GM18517 (cell line): ENCODE measurements around the gene CDC42.
"Not testable (repeated sequence)": the region's sequence is repeated elsewhere in the genome, so short reads cannot be mapped to it uniquely, and the experiment has no call there.

Experiments used
- ATAC-seq: cut with Tn5 transposase; IDR thresholded peaks from one replicate; pipeline ENCODE4 v1.9.1; 2021; ENCODE audit warnings: mild to moderate bottlenecking, moderate library complexity; ENCODE audit not compliant: unreplicated experiment

The CDC42 gene

DNA sequence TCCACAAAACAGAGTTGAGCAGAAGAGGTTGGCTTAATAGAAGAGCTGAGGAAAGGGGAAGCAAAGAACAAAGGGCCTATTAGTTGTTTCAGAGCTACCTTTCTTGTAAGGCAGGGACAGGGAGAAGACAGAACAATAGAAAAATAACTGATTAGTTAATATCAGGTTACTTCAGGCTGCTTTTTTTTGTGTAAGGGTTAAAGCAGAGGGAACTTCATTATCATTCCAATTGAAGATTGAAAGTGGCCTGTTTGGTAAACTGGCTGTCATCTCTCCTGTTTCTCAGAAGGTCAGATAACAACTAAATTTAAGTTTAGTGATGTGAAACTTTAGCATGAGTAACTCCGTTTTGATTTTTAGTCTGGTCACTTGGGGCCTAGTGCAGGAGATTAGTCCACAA is 22.3 kb downstream of the CDC42 start:
- no peak for ATAC-seq

DNA sequence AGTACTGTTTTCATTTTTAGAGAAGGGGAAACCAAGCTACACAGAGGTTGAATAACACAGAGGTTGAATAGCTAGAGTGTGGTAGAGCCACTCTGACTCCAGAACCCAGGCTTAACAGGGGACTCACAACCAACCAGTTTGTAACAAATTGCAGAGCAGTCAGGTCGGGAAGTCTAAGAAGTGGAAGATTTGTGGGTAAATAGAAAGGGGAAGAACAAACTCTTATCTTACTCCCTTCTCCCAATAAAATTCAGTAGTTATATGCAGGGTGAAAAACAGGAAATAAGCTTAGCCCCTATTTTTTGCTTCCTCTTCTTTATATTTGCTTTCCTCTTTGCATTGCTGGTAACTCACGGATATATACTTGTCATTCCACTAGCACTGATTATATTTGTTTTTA is 23.2 kb downstream of the CDC42 start:
- ATAC-seq: no peak

DNA sequence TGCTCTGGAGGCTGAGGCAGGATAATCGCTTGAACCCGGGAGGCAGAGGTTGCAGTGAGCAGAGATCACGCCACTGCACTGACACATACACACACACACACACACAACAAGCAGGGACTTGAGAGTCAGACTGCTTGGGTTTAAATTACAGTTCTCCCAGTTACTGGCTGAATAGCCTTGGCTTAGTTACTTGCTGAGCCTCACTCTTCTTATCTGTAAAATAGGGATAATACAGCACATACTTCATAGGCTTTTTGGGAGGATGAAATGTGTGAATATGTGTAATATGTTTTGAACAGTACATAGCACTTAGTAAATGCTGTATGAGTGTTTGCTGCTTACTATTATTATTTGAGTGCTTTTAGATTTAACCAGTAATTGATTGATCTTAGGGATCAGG is 23.8 kb downstream of the CDC42 start:
- ATAC-seq: no peak

DNA sequence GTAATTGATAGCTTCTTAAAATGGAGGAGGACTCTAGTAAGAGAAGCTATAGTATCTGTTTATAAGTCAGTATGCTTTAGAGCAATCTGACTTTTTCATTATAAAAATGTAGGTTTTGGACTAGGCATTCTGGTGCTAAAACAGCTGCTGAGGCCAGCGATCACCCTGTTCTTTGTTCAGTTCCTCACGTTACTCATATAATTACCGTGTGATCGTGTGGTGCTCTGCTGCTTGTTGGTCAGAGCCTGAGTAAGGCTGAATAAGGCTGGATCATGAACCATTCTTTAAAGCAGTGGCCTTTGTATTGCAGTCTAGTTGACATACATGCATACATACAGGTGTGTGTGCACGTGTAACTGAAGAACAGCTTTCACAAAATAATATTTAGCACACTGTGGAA is 25.2 kb downstream of the CDC42 start:
- ATAC-seq: no peak

DNA sequence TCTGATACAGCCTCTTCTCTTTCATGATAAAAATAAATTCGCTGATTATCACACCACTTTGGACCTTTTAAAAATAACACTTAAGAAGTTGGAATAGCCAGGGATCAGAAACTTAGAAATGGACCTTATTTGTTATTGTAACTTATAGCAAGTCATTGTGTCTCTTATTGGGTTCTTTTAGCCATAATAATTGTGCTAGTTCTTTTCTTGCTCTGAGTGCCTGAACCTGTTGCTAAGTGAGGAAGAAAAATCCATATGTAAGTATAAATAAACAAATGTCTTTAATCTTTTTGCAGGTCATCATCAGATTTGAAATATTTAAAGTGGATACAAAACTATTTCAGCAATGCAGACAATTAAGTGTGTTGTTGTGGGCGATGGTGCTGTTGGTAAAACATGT is 25.6 kb downstream of the CDC42 start:
- no peak for ATAC-seq

DNA sequence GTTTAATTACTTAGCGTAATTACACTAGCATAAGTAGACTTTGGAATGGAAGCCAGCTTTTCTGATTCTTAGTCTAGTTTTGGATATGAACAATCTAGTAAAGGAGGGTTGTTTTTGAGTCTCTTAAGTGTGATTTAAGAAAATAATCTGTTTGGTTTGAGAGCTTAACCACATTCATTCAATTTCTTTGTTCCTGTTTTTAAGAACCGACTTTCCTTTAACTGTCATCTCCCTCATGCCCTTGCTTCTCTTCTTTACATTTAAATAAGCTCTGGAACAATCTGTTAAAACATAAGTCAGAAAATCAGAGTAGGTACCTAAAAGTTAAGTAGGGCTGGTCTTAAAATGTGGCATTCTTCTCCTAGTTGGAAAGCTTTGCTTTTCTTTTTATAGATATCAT is 27.7 kb downstream of the CDC42 start:
- no peak for ATAC-seq

DNA sequence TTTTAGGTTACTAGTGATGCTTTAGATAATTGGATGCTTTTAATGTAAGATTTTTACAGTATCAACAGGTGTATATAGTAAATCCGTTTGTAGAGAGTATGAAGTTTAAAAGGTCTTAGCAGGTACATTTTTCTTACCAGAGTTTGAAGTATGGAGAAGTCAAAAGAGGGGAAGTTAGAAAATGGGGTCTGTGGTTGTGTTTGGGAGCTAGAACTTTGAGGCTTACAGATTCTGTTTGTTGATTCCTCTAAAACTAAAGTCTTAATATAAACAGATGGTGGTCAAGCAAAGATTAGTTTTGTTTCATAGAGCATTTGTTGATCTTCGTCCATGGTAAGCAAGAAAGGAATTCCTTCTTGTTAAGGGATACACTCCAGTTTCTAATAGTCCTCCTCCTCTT is 35.8 kb downstream of the CDC42 start:
- ATAC-seq: no peak

DNA sequence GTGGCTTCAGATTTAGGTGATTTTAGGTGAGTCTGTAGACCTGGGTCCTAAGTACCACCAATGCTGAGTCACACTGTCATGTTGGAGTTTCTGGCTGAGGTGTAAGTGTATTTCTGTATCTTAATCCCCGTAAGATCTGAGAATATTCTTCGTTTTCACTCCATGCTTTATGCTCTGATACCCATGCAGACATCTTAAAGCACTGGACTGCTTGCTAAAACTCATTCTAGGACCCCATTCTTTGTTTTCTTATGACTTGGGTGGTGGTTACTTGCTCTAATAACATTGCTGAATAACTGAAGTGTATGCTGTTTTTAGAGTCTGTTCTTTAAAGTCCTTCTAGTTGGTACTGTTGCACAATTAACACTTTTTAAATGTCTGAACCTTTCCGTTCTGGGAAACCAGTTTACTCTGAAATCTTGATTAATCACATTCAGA is 36.6 kb downstream of the CDC42 start:
- ATAC-seq: no peak

GRCh38 chr1:22089787-22090186 is 37.3 kb downstream of the CDC42 start:
- ATAC-seq: no peak

- no peak for ATAC-seq
These were observed 38.4 kb downstream of the CDC42 start for GRCh38 chr1:22090867-22091266.

DNA sequence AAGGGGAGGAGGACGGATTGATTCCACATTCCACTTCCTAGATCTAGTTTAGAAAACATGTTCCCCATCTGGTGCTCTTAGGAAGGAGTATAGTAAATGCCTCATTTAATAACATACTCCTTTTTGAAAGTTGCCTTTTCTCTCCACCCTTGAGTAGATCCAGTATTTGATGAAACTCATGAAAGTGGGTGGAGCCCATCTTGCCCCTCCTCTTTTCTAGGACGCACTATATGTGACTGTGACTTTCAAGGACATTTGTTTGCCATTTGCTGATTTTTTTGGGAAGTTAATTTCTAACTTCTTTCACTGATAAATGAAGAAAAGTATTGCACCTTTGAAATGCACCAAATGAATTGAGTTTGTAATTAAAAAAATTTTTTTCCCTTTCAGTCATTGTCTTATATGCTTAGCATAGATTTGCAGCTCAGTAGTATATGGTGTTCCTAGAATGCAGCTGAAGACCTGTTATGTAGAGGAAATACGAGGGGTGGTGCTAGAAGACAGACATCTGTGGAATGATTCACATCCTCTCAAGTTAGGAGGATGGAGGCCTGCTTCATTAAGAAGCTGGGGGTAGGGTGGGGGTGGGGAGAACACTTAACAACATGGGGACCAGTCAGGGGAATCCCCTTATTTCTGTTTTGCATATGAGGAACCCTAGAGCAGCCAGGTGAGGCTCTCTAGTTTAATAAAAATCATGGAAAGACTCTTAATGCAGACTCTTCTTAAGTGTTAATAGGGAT is 39.7 kb downstream of the CDC42 start:
- not testable (repeated sequence) for ATAC-seq

- ATAC-seq: no peak
These were observed 41.0 kb downstream of the CDC42 start for GRCh38 chr1:22093513-22093912.

DNA sequence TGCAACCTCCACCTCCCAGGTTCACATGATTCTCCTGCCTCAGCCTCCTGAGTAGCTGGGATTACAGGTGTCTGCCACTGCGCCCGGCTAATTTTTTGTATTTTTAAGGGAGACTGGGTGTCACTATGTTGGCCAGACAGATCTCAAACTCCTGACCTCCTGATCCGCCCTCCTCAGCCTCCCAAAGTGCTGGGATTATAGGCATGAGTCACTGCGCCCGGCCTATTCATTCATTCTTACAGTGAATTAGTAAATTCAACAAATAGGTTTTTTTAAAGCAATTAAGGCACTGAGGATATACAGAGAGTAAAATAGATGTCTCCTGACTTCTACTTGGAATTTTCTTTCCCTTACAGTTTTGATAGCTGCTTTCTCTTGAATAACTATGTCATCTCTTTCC is 43.5 kb downstream of the CDC42 start:
- no peak for ATAC-seq

DNA sequence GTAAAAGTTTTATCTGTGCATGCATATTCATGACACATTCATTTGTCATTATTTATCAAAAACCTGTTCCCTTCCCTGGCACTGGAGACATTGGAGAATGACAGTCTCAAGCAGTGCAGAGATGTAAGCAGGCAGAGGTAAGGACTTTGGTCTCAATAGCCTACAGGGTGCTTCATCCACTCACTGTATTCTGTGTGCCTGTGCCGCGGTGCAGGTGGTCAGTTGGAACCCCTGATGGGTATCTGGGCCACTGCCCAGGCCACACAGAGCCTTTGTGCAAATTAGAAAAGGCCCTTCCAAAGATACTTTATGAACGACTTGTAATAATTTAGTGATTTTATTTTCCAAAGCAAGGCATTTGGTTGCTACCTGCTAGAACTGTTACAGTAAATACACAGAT is 44.0 kb downstream of the CDC42 start:
- no peak for ATAC-seq

DNA sequence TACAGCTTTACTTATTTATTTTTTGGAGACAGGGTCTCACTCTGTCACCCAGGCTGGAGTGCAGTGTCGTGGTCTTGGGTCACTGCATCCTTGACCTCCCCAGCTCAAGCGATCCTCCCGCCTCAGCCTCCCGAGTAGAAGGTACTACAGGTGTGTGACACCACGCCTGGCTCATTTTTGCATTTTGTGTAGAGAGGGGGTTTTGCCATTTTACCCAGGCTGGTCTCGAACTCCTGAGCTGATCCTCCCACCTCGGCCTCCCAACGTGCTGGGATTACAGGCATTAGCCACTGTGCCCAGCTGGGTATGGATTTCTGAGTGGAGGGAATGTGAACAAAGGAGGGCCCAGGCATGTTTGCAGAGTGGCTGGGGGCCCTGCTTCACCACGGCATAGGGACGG is 46.2 kb downstream of the CDC42 start:
- no peak for ATAC-seq

DNA sequence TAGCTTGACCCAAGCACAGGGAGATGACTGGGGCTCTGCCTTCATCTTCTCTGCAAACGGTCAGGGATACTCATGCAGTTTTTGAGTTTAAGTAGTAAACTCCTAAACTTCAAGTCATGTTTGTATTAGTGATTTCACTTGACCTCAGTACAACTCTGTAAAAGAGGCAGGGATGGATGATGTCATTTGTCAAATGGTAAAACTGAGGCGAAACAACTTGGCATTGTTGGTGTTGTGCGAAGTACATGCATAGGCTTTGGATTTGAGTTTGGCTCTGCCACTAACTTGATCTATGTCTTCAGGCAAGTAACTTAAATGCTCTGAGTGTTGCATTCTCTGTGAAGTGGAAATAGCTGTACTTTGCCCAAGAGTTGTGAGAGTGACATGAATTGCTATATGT is 47.7 kb downstream of the CDC42 start:
- ATAC-seq: no peak

- ATAC-seq: no peak
These were observed 48.7 kb downstream of the CDC42 start for GRCh38 chr1:22101199-22101598.

DNA sequence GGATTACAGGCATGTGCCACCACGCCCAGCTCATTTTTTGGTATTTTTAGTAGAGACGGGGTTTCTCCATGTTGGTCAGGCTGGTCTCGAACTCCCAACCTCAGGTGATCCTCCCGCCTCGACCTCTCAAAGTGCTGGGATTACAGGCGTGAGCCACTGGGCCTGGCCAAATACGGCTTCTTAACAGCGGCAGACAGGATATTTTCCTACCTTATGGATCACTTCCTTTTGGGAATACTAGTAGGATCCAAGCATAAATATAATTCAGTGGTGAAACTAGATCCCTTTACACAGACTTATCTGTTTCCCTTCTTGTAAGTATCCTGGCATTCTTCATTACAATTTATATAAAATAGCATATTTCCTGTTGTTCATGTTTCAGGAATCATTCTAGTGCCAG is 49.5 kb downstream of the CDC42 start:
- ATAC-seq: no peak

DNA sequence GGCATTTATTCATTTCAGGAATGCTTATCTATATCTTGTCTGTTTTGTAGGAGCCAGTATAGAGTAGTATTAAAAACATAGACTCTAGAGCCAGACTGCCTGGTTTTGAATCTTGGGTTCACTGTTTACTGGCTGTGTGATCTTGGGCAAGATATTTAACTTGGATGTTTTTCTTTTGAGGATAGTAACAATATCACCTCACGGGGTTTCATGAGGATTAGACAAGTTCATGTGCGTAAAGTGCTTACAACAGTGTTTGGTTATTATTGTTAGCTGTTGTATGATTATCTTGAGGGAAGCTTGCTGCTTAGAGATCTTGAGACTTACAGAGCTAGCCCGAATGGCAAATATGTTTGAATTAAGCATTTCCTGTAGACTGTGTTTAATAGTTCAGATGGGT is 50.2 kb downstream of the CDC42 start:
- ATAC-seq: no peak

DNA sequence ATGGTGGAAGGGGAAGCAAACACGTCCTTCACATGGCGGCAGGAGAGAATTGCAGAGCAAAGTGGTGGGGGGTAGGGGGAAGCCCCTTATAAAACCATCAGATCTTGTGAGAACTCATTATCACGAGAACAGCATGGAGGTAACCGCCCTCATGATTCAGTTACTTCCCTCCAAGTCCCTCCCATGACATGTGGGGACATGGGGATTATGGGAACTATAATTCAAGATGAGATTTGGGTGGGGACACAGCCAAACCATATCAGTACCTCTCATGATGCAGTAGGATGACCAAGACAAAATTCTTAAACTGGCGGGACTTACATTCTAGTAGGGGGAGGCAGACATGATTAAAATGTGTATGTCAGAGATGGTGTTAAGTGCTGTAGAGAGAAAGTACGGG is 51.6 kb downstream of the CDC42 start:
- no peak for ATAC-seq

DNA sequence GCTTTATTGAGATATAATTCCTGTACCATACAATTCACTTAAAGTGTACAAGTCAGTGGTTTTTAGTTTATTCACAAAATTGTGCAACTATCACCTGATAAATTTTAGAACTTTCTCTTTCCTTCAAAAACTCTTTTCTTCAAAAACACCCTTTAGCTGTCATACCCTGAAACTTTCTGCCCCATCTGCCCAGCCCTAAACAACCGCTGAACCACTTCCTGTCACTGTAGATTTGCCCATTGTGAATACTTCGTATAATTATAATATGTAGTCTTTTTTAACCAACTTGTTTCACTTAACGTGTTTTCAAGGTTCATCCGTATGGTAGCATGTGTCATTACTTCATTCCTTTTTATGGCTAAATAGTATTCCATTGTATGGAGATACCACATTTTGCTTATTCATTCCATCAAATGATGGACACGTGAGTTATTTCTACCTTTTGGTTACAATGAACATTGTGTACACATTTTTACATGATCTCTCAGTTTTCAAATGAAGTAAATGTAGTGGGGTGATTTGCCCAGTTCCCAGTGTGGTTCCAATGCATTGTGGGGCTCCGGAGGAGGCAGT is 52.4 kb downstream of the CDC42 start:
- ATAC-seq: no peak

GRCh38 chr1:22105611-22106207 is 53.2 kb downstream of the CDC42 start:
- ATAC-seq: no peak

GRCh38 chr1:22107126-22107525 is 54.6 kb downstream of the CDC42 start:
- ATAC-seq: no peak
